Gastroesophageal sphincter (tissue), 4 donors: ENCODE measurements around the gene RMI2. TPM values are rescaled to one million over a fixed set of nuclear protein-coding genes. Genes with fewer than 3 reads are reported as not detected.

Experiments
- ATAC-seq: fragments of 150-250 bp; one replicate; pipeline ENCODE4 v1.9.1; 2016; ENCODE audit warnings: mild to moderate bottlenecking, moderate library complexity
- H3K27ac ChIP-seq, 4 donors: fragments of 200-600 bp; sonication (generic) in 3 of 4; 1 replicate in 3 of 4; 2 replicates in 1 of 4; pipeline ENCODE4 v1.5.1; 2016 to 2019
- H3K27me3 ChIP-seq: fragments of 200-600 bp; sonication (generic); one replicate; pipeline ENCODE4 v1.5.1; 2019
- H3K36me3 ChIP-seq, 2 donors: fragments of 200-600 bp; sonication (generic); one replicate each; pipeline ENCODE4 v1.5.1; 2019; ENCODE audit warnings: control low read depth in 1 of 2
- H3K4me1 ChIP-seq, 3 donors: fragments of 200-600 bp; sonication (generic); 1 replicate in 2 of 3; 2 replicates in 1 of 3; pipeline ENCODE4 v1.5.1; 2016 to 2019; ENCODE audit warnings: control low read depth in 2 of 3
- H3K4me3 ChIP-seq, 2 donors: fragments of 200-600 bp; sonication (generic); one replicate each; pipeline ENCODE4 v1.5.1; 2019; ENCODE audit warnings: mild to moderate bottlenecking in 1 of 2, moderate library complexity in 1 of 2
- H3K9me3 ChIP-seq, 3 donors: fragments of 200-600 bp; sonication (generic); one replicate each; pipeline ENCODE4 v1.5.1; 2017 to 2019; ENCODE audit warnings: control low read depth in 2 of 3
- EP300 ChIP-seq: sonication (generic); formaldehyde crosslinking; IDR thresholded peaks from one replicate; pipeline ENCODE4 v1.6.1; 2017; ENCODE audit warnings: antibody characterized with exemption, mild to moderate bottlenecking
- POLR2A ChIP-seq, 2 donors: fragments of 450-650 bp; IDR thresholded peaks; one replicate each; pipeline ENCODE4 v1.6.1; 2017; ENCODE audit warnings: antibody characterized with exemption in 2 of 2, mild to moderate bottlenecking in 2 of 2, moderate library complexity in 1 of 2
- POLR2AphosphoS5 ChIP-seq: sonication (generic); formaldehyde crosslinking; IDR thresholded peaks from one replicate; pipeline ENCODE4 v1.6.1; 2017; ENCODE audit warnings: antibody characterized with exemption
- WGBS, 2 donors: methylation state at CpG; one replicate each; pipeline ENCODE4 v1.1.5; 2018; ENCODE audit warnings: low coverage in 1 of 2; 5-methylcytosine and 5-hydroxymethylcytosine counted together
- total RNA-seq, 4 donors: library from RNA; depleted of rRNA; stranded (reverse); fragments of >200 nt; gene quantifications; one replicate each; pipeline ENCODE4 v1.1.0, GENCODE V29; 2016
- TF ChIP-seq, protein P1 (sequence below), 4 experiments: fragments of 200-600 bp in 2 of 4; fragments of 450-650 bp in 2 of 4; sonication (generic) in 1 of 4; IDR thresholded peaks; one replicate each; pipeline ENCODE4 v1.5.1; 2017 to 2019; ENCODE audit warnings: antibody characterized with exemption in 4 of 4, mild to moderate bottlenecking in 2 of 4, moderate library complexity in 2 of 4

Gene RMI2
- total RNA-seq, 4 donors from 2014 or later: 0.31 to 1.8 (median 1.4) TPM

- Histone ChIP-seq H3K27me3 (no peaks in the 10 kb centered on the region), H3K27ac (no peak overlapping the region), H3K36me3 (no peaks in the 10 kb centered on the region), H3K9me3 (no peaks in the 10 kb centered on the region), H3K4me1 (peaks cover 0 to 15% (median 10%) of the 10 kb centered on the region in 3 donors), H3K4me3 (no peak overlapping the region)
- TF ChIP-seq, protein P1, sequence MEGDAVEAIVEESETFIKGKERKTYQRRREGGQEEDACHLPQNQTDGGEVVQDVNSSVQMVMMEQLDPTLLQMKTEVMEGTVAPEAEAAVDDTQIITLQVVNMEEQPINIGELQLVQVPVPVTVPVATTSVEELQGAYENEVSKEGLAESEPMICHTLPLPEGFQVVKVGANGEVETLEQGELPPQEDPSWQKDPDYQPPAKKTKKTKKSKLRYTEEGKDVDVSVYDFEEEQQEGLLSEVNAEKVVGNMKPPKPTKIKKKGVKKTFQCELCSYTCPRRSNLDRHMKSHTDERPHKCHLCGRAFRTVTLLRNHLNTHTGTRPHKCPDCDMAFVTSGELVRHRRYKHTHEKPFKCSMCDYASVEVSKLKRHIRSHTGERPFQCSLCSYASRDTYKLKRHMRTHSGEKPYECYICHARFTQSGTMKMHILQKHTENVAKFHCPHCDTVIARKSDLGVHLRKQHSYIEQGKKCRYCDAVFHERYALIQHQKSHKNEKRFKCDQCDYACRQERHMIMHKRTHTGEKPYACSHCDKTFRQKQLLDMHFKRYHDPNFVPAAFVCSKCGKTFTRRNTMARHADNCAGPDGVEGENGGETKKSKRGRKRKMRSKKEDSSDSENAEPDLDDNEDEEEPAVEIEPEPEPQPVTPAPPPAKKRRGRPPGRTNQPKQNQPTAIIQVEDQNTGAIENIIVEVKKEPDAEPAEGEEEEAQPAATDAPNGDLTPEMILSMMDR (IDR thresholded peaks at IDR 0.05): no peak
- TF ChIP-seq POLR2A (IDR thresholded peaks at IDR 0.05) (no peak), POLR2AphosphoS5 (no peak), EP300 (no peak)
- 45 to 64% methylated on average over 3 of the region's 4 CpGs for WGBS, 2 donors
- ATAC-seq: no peak
These were observed 43.4 kb upstream of the RMI2 start for GRCh38 chr16:11301645-11302501.

GRCh38 chr16:11302977-11303376 is 42.3 kb upstream of the RMI2 start:
- H3K4me3 ChIP-seq: no peak overlapping the region
- no peak for ATAC-seq

GRCh38 chr16:11303405-11304138 is 41.7 kb upstream of the RMI2 start:
- Histone ChIP-seq H3K27ac (no peak overlapping the region), H3K27me3 (no peaks in the 10 kb centered on the region), H3K36me3 (no peaks in the 10 kb centered on the region), H3K4me3 (no peak overlapping the region), H3K9me3 (no peaks in the 10 kb centered on the region), H3K4me1 (no peaks in the 10 kb centered on the region)
- no peak for ATAC-seq
- 56 to 58% methylated on average over 11 to 15 of the region's 18 CpGs for WGBS, 2 donors
- no peak for TF ChIP-seq POLR2AphosphoS5
- TF ChIP-seq POLR2A (IDR thresholded peaks at IDR 0.05): no peak
- TF ChIP-seq, protein P1 (IDR thresholded peaks at IDR 0.05): no peak
- TF ChIP-seq EP300: no peak

More at GRCh38 chr16:11302977-11303376, 42.3 kb upstream of the RMI2 start:
- TF ChIP-seq POLR2AphosphoS5 (no peak), POLR2A (IDR thresholded peaks at IDR 0.05) (no peak), EP300 (no peak)
- TF ChIP-seq, protein P1 (IDR thresholded peaks at IDR 0.05): no peak
- Histone ChIP-seq H3K9me3 (no peaks in the 10 kb centered on the region), H3K27me3 (no peaks in the 10 kb centered on the region), H3K4me1 (peaks cover 0 to 4% (median 0%) of the 10 kb centered on the region in 3 donors), H3K27ac (no peak overlapping the region), H3K36me3 (no peaks in the 10 kb centered on the region)
- 85 to 90% methylated on average over 2 of the region's 4 CpGs for WGBS, 2 donors

DNA sequence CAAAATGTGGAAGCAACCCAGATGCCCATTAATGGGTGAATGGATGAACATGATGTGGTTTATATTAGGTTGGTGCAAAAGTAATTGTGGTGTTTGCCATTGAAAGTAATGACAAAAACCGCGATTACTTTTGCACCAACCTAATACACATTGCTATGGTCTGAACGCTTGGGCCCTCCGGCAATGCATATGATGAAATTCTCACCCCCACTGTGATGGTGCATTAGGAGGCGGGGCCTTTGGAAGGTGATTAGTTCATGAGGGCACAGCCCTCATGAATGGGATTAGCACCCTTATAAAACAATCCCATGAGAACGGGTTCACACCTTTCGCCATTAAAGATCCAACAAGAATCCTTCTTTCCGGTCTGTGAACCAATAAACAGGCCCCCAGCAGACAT is 38.9 kb upstream of the RMI2 start:
- TF ChIP-seq EP300 (no peak), POLR2AphosphoS5 (no peak), POLR2A (IDR thresholded peaks at IDR 0.05) (no peak)
- TF ChIP-seq, protein P1 (IDR thresholded peaks at IDR 0.05): no peak
- H3K4me3 ChIP-seq: no peak overlapping the region
- ATAC-seq: no peak
- H3K27ac ChIP-seq: no peak overlapping the region
- 86 to 90% methylated on average over 2 to 7 of the region's 8 CpGs for WGBS, 2 donors
- H3K4me1 ChIP-seq: no peaks in the 10 kb centered on the region
- no peaks in the 10 kb centered on the region for H3K27me3 ChIP-seq
- H3K9me3 ChIP-seq: no peaks in the 10 kb centered on the region
- no peaks in the 10 kb centered on the region for H3K36me3 ChIP-seq
